WTC11 (cell line): ENCODE results near the gene PRKCZ. TPM values are rescaled to one million over a fixed set of nuclear protein-coding genes. Genes with fewer than 3 reads are reported as not detected.

ENCODE experiments used
- ATAC-seq: fragments of 200-7000 bp; cut with Tn5 transposase; 2 replicates; pipeline ENCODE4 v1.10.0; 2021; ENCODE audit warnings: mild to moderate bottlenecking, moderate library complexity
- CTCF ChIA-PET: fragments of 300-600 bp; sonication (Branson Sonifier 250); formaldehyde crosslinking; loops from one replicate; lab custom pipeline; 2021; ENCODE audit warnings: antibody characterized with exemption; lab: Charles Lee
- POLR2A ChIA-PET: fragments of 350-600 bp; sonication (Branson Sonifier 250); formaldehyde crosslinking; loops from one replicate; lab custom pipeline; 2021; ENCODE audit warnings: antibody characterized with exemption; lab: Charles Lee
- DNase-seq: peaks from one replicate; pipeline ENCODE4 v3.0.0; 2021; ENCODE audit warnings: low spot score
- H3K27ac Mint-ChIP-seq: 2 replicates; pipeline ENCODE4 v1.8.0; 2021; ENCODE audit warnings: mixed read lengths
- H3K27me3 Mint-ChIP-seq: 2 replicates; pipeline ENCODE4 v1.8.0; 2021; ENCODE audit warnings: low read depth, mild to moderate bottlenecking, moderate library complexity, mixed read lengths
- H3K36me3 Mint-ChIP-seq: 2 replicates; pipeline ENCODE4 v1.8.0; 2021; ENCODE audit warnings: mixed read lengths
- H3K4me1 Mint-ChIP-seq: 2 replicates; pipeline ENCODE4 v1.8.0; 2022; ENCODE audit warnings: mixed read lengths
- H3K4me3 Mint-ChIP-seq: 2 replicates; pipeline ENCODE4 v1.8.0; 2021; ENCODE audit warnings: mild to moderate bottlenecking, moderate library complexity, mixed read lengths
- H3K9me3 Mint-ChIP-seq: 2 replicates; pipeline ENCODE4 v1.8.0; 2021; ENCODE audit warnings: mixed read lengths
- ATF1 ChIP-seq: sonication (generic); formaldehyde crosslinking; IDR thresholded peaks from 2 replicates; pipeline ENCODE4 v1.8.1; 2023; ENCODE audit warnings: mild to moderate bottlenecking, moderate library complexity, missing genetic modification reagents
- GTF2I ChIP-seq: fragments of 250-450 bp; sonication (Bioruptor Pico); conservative IDR thresholded peaks from 2 replicates; pipeline ENCODE4 v1.4.0; 2021; ENCODE audit warnings: mild to moderate bottlenecking
- NFATC4 ChIP-seq: fragments of 250-450 bp; sonication (Bioruptor Pico); IDR thresholded peaks from 2 replicates; pipeline ENCODE4 v1.9.0; 2021; ENCODE audit warnings: mild to moderate bottlenecking
- NFYB ChIP-seq: sonication (generic); formaldehyde crosslinking; conservative IDR thresholded peaks from 2 replicates; pipeline ENCODE4 v1.8.0; 2022; ENCODE audit warnings: low read depth, missing genetic modification reagents
- NR1H2 ChIP-seq: sonication (generic); formaldehyde crosslinking; IDR thresholded peaks from 2 replicates; pipeline ENCODE4 v1.9.0; 2021; ENCODE audit warnings: mild to moderate bottlenecking, moderate library complexity, missing genetic modification reagents
- NR2C2 ChIP-seq: sonication (generic); formaldehyde crosslinking; IDR thresholded peaks from 2 replicates; pipeline ENCODE4 v1.8.0; 2022; ENCODE audit warnings: mild to moderate bottlenecking, missing genetic modification reagents
- NR3C1 ChIP-seq: sonication (generic); formaldehyde crosslinking; conservative IDR thresholded peaks from 2 replicates; pipeline ENCODE4 v1.8.1; 2023; ENCODE audit warnings: low read depth, mild to moderate bottlenecking, missing genetic modification reagents
- SP1 ChIP-seq: sonication (generic); formaldehyde crosslinking; conservative IDR thresholded peaks from 2 replicates; pipeline ENCODE4 v1.8.1; 2022; ENCODE audit warnings: missing genetic modification reagents
- TEAD4 ChIP-seq: sonication (generic); formaldehyde crosslinking; IDR thresholded peaks from 2 replicates; pipeline ENCODE4 v1.8.0; 2022; ENCODE audit warnings: mild to moderate bottlenecking, missing genetic modification reagents
- ZNF416 ChIP-seq: fragments of 250-450 bp; sonication (Bioruptor Pico); IDR thresholded peaks from 2 replicates; pipeline ENCODE4 v1.9.0; 2021; ENCODE audit warnings: mild to moderate bottlenecking, inconsistent platforms
- ZNF423 ChIP-seq: fragments of 250-450 bp; sonication (Bioruptor Pico); IDR thresholded peaks from 2 replicates; pipeline ENCODE4 v2.1.2; 2022; ENCODE audit warnings: mild to moderate bottlenecking, moderate library complexity
- total RNA-seq: library from RNA; stranded (reverse); gene quantifications from 3 replicates; pipeline ENCODE4 v1.2.3, GENCODE V29; 2021
- TF ChIP-seq, protein P1 (sequence below): sonication (generic); formaldehyde crosslinking; IDR thresholded peaks from 2 replicates; pipeline ENCODE4 v1.8.0; 2022; ENCODE audit warnings: mild to moderate bottlenecking, missing genetic modification reagents
- TF ChIP-seq, protein P2 (sequence below): sonication (generic); formaldehyde crosslinking; IDR thresholded peaks from 2 replicates; pipeline ENCODE4 v1.8.0; 2022; ENCODE audit warnings: missing genetic modification reagents
- TF ChIP-seq, protein P3 (sequence below): fragments of 250-450 bp; sonication (Bioruptor Pico); IDR thresholded peaks from 2 replicates; pipeline ENCODE4 v2.1.2; 2022; ENCODE audit warnings: mild to moderate bottlenecking, moderate library complexity
- TF ChIP-seq, protein P4 (sequence below): sonication (generic); formaldehyde crosslinking; IDR thresholded peaks from 2 replicates; pipeline ENCODE4 v1.8.1; 2023; ENCODE audit warnings: mild to moderate bottlenecking, missing genetic modification reagents
- TF ChIP-seq, protein P5 (sequence below): sonication (generic); formaldehyde crosslinking; IDR thresholded peaks from 2 replicates; pipeline ENCODE4 v1.8.0; 2023; ENCODE audit warnings: missing genetic modification reagents, mild to moderate bottlenecking, borderline replicate concordance
- TF ChIP-seq, protein P6 (sequence below): sonication (generic); formaldehyde crosslinking; IDR thresholded peaks from 2 replicates; pipeline ENCODE4 v1.8.1; 2022; ENCODE audit warnings: mild to moderate bottlenecking, missing genetic modification reagents, moderate library complexity, borderline replicate concordance
- TF ChIP-seq, protein P7 (sequence below): sonication (generic); formaldehyde crosslinking; IDR thresholded peaks from 2 replicates; pipeline ENCODE4 v1.8.0; 2023; ENCODE audit warnings: missing genetic modification reagents
- TF ChIP-seq, protein P8 (sequence below): sonication (generic); formaldehyde crosslinking; IDR thresholded peaks from 2 replicates; pipeline ENCODE4 v1.8.1; 2022; ENCODE audit warnings: missing genetic modification reagents, borderline replicate concordance

PRKCZ gene
- total RNA-seq, 1 experiment from 2014 or later: 52.5 TPM

DNA sequence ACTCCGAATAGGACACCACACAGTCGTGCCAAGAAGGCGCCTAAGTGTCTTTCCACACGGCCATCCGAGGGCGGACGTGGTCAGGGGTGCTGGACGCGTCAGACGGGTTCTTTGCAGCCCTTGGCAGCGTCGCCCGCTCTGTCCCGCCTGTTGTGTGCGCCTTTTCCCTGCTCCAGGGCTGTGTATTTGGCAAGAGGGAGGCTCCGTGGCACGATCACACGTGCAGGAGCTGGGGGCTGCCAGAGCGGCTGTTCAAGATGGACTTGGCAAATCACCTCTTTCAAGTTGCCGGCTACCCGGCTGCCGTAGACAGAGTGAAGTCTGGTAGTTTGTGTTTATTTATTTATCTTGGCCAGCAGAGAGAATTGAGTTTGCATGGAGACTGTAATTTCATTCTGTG lies 31.9 kb downstream of the PRKCZ start:
- H3K9me3 Mint-ChIP-seq: peaks cover 17% of the 10 kb centered on the region
- no peak for ATAC-seq

DNA sequence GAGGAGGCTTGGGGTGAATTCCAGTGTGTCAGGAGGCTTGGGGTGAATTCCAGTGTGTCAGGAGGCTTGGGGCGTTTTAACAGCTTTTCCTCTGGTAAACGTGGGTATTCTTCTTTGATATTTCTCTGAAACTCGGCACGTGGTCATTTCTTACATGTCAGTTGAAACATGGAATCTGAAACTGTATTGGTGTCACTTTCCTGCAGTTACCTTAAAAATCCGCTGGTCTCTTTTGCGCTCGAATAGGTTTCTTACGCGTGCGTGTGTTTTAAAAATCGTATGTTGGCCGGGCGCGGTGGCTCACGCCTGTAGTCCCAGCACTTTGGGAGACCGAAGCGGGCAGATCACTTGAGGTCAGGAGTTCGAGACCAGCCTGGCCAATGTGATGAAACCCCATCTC lies 33.5 kb downstream of the PRKCZ start:
- ATAC-seq: no peak
- Mint-ChIP-seq H3K36me3 (peaks cover 9% of the 10 kb centered on the region), H3K27ac (peak overlapping the region; percentile 80)
- TF ChIP-seq NR2C2 (CRISPR knock-in tag) (no peak), NFATC4 (CRISPR knock-in tag) (no peak), ZNF423 (CRISPR knock-in tag) (no peak), ATF1 (CRISPR knock-in tag) (no peak)
- TF ChIP-seq, protein P1, sequence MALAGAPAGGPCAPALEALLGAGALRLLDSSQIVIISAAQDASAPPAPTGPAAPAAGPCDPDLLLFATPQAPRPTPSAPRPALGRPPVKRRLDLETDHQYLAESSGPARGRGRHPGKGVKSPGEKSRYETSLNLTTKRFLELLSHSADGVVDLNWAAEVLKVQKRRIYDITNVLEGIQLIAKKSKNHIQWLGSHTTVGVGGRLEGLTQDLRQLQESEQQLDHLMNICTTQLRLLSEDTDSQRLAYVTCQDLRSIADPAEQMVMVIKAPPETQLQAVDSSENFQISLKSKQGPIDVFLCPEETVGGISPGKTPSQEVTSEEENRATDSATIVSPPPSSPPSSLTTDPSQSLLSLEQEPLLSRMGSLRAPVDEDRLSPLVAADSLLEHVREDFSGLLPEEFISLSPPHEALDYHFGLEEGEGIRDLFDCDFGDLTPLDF: no peak
- TF ChIP-seq, protein P2, sequence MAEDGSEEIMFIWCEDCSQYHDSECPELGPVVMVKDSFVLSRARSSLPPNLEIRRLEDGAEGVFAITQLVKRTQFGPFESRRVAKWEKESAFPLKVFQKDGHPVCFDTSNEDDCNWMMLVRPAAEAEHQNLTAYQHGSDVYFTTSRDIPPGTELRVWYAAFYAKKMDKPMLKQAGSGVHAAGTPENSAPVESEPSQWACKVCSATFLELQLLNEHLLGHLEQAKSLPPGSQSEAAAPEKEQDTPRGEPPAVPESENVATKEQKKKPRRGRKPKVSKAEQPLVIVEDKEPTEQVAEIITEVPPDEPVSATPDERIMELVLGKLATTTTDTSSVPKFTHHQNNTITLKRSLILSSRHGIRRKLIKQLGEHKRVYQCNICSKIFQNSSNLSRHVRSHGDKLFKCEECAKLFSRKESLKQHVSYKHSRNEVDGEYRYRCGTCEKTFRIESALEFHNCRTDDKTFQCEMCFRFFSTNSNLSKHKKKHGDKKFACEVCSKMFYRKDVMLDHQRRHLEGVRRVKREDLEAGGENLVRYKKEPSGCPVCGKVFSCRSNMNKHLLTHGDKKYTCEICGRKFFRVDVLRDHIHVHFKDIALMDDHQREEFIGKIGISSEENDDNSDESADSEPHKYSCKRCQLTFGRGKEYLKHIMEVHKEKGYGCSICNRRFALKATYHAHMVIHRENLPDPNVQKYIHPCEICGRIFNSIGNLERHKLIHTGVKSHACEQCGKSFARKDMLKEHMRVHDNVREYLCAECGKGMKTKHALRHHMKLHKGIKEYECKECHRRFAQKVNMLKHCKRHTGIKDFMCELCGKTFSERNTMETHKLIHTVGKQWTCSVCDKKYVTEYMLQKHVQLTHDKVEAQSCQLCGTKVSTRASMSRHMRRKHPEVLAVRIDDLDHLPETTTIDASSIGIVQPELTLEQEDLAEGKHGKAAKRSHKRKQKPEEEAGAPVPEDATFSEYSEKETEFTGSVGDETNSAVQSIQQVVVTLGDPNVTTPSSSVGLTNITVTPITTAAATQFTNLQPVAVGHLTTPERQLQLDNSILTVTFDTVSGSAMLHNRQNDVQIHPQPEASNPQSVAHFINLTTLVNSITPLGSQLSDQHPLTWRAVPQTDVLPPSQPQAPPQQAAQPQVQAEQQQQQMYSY (CRISPR knock-in tag): no peak
- TF ChIP-seq, protein P3, sequence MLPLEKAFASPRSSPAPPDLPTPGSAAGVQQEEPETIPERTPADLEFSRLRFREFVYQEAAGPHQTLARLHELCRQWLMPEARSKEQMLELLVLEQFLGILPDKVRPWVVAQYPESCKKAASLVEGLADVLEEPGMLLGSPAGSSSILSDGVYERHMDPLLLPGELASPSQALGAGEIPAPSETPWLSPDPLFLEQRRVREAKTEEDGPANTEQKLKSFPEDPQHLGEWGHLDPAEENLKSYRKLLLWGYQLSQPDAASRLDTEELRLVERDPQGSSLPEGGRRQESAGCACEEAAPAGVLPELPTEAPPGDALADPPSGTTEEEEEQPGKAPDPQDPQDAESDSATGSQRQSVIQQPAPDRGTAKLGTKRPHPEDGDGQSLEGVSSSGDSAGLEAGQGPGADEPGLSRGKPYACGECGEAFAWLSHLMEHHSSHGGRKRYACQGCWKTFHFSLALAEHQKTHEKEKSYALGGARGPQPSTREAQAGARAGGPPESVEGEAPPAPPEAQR (CRISPR knock-in tag): no peak
- TF ChIP-seq, protein P4, sequence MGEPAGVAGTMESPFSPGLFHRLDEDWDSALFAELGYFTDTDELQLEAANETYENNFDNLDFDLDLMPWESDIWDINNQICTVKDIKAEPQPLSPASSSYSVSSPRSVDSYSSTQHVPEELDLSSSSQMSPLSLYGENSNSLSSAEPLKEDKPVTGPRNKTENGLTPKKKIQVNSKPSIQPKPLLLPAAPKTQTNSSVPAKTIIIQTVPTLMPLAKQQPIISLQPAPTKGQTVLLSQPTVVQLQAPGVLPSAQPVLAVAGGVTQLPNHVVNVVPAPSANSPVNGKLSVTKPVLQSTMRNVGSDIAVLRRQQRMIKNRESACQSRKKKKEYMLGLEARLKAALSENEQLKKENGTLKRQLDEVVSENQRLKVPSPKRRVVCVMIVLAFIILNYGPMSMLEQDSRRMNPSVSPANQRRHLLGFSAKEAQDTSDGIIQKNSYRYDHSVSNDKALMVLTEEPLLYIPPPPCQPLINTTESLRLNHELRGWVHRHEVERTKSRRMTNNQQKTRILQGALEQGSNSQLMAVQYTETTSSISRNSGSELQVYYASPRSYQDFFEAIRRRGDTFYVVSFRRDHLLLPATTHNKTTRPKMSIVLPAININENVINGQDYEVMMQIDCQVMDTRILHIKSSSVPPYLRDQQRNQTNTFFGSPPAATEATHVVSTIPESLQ (CRISPR knock-in tag): no peak

More for the DNA sequence above, 31.9 kb downstream of the PRKCZ start:
- ChIA-PET CTCF (interaction anchor here (1.1 kb wide), 1 partner anchor 10 kb away, joined by 3 read pairs; no protein-coding TSS in a partner anchor), POLR2A (no interaction called here)
- Mint-ChIP-seq H3K4me3 (no peak overlapping the region), H3K27me3 (no peaks in the 10 kb centered on the region; the same call in 1 of the 2 replicates), H3K4me1 (no peaks in the 10 kb centered on the region), H3K27ac (no peak overlapping the region), H3K36me3 (peaks cover 25% of the 10 kb centered on the region)
- no peak for DNase-seq
- TF ChIP-seq, protein P5, sequence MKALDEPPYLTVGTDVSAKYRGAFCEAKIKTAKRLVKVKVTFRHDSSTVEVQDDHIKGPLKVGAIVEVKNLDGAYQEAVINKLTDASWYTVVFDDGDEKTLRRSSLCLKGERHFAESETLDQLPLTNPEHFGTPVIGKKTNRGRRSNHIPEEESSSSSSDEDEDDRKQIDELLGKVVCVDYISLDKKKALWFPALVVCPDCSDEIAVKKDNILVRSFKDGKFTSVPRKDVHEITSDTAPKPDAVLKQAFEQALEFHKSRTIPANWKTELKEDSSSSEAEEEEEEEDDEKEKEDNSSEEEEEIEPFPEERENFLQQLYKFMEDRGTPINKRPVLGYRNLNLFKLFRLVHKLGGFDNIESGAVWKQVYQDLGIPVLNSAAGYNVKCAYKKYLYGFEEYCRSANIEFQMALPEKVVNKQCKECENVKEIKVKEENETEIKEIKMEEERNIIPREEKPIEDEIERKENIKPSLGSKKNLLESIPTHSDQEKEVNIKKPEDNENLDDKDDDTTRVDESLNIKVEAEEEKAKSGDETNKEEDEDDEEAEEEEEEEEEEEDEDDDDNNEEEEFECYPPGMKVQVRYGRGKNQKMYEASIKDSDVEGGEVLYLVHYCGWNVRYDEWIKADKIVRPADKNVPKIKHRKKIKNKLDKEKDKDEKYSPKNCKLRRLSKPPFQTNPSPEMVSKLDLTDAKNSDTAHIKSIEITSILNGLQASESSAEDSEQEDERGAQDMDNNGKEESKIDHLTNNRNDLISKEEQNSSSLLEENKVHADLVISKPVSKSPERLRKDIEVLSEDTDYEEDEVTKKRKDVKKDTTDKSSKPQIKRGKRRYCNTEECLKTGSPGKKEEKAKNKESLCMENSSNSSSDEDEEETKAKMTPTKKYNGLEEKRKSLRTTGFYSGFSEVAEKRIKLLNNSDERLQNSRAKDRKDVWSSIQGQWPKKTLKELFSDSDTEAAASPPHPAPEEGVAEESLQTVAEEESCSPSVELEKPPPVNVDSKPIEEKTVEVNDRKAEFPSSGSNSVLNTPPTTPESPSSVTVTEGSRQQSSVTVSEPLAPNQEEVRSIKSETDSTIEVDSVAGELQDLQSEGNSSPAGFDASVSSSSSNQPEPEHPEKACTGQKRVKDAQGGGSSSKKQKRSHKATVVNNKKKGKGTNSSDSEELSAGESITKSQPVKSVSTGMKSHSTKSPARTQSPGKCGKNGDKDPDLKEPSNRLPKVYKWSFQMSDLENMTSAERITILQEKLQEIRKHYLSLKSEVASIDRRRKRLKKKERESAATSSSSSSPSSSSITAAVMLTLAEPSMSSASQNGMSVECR (CRISPR knock-in tag): no peak
- TF ChIP-seq NR1H2: no peak
- TF ChIP-seq NR3C1 (CRISPR knock-in tag): no peak
- no peak for TF ChIP-seq GTF2I
- TF ChIP-seq TEAD4 (CRISPR knock-in tag): no peak
- TF ChIP-seq, protein P6, sequence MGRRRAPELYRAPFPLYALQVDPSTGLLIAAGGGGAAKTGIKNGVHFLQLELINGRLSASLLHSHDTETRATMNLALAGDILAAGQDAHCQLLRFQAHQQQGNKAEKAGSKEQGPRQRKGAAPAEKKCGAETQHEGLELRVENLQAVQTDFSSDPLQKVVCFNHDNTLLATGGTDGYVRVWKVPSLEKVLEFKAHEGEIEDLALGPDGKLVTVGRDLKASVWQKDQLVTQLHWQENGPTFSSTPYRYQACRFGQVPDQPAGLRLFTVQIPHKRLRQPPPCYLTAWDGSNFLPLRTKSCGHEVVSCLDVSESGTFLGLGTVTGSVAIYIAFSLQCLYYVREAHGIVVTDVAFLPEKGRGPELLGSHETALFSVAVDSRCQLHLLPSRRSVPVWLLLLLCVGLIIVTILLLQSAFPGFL (CRISPR knock-in tag): no peak
- no peak for TF ChIP-seq ZNF416 (CRISPR knock-in tag)
- no peak for TF ChIP-seq NFYB (CRISPR knock-in tag)
- TF ChIP-seq, protein P7, sequence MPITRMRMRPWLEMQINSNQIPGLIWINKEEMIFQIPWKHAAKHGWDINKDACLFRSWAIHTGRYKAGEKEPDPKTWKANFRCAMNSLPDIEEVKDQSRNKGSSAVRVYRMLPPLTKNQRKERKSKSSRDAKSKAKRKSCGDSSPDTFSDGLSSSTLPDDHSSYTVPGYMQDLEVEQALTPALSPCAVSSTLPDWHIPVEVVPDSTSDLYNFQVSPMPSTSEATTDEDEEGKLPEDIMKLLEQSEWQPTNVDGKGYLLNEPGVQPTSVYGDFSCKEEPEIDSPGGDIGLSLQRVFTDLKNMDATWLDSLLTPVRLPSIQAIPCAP: no peak
- TF ChIP-seq, protein P8, sequence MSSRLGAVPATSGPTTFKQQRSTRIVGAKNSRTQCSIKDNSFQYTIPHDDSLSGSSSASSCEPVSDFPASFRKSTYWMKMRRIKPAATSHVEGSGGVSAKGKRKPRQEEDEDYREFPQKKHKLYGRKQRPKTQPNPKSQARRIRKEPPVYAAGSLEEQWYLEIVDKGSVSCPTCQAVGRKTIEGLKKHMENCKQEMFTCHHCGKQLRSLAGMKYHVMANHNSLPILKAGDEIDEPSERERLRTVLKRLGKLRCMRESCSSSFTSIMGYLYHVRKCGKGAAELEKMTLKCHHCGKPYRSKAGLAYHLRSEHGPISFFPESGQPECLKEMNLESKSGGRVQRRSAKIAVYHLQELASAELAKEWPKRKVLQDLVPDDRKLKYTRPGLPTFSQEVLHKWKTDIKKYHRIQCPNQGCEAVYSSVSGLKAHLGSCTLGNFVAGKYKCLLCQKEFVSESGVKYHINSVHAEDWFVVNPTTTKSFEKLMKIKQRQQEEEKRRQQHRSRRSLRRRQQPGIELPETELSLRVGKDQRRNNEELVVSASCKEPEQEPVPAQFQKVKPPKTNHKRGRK (CRISPR knock-in tag): no peak
- no peak for TF ChIP-seq SP1 (CRISPR knock-in tag)

More for the DNA sequence above, 33.5 kb downstream of the PRKCZ start:
- peaks cover 1% of the 10 kb centered on the region for H3K9me3 Mint-ChIP-seq
- H3K27me3 Mint-ChIP-seq: no peaks in the 10 kb centered on the region; the same call in 1 of the 2 replicates
- ChIA-PET CTCF (interaction anchor here (0.9 to 2.1 kb wide), 3 partner anchors 9 to 56 kb away, joined by 3 to 6 read pairs (median 3); no protein-coding TSS in a partner anchor), POLR2A (no interaction called here)
- no peak for DNase-seq
- no peak overlapping the region for H3K4me3 Mint-ChIP-seq
- H3K4me1 Mint-ChIP-seq: no peaks in the 10 kb centered on the region
